Aorta (tissue), 5 donors: ENCODE measurements around the gene MEIOB. TPM values are rescaled to one million over a fixed set of nuclear protein-coding genes. Genes with fewer than 3 reads are reported as not detected.

Experiments
- ATAC-seq: fragments of 200-7000 bp; cut with Tn5 transposase; one replicate; pipeline ENCODE4 v1.9.1; 2022; ENCODE audit warnings: moderate library complexity; ENCODE audit not compliant: low FRiP score
- DNase-seq, 2 donors: peaks; one replicate each; pipeline ENCODE4 v3.0.0-alpha.2; 2020
- H3K27ac ChIP-seq, 2 donors: one replicate each; pipeline ENCODE4 v1.5.1; 2013; ENCODE audit warnings: low read length in 2 of 2, mild to moderate bottlenecking in 2 of 2, moderate library complexity in 2 of 2, control low read depth in 1 of 2, inconsistent platforms in 1 of 2, low read depth in 1 of 2
- H3K27me3 ChIP-seq, 2 donors: one replicate each; pipeline ENCODE4 v1.6.1; 2013; ENCODE audit warnings: control low read depth in 1 of 2, low read length in 1 of 2, mild to moderate bottlenecking in 1 of 2, moderate library complexity in 1 of 2; ENCODE audit not compliant: insufficient read depth in 2 of 2, control insufficient read depth in 1 of 2
- H3K36me3 ChIP-seq, 2 donors: one replicate each; pipeline ENCODE4 v1.6.1; 2013; ENCODE audit warnings: control low read depth in 1 of 2, low read length in 1 of 2, mild to moderate bottlenecking in 1 of 2; ENCODE audit not compliant: insufficient read depth in 2 of 2, control insufficient read depth in 1 of 2
- H3K4me1 ChIP-seq, 2 donors: one replicate each; pipeline ENCODE4 v1.6.1; 2013; ENCODE audit warnings: low read length in 2 of 2, control low read depth in 1 of 2, mild to moderate bottlenecking in 1 of 2, moderate library complexity in 1 of 2; ENCODE audit not compliant: insufficient read depth in 2 of 2, control insufficient read depth in 1 of 2
- H3K4me3 ChIP-seq, 2 donors: one replicate each; pipeline ENCODE4 v1.5.1; 2013; ENCODE audit warnings: low read length in 2 of 2, control low read depth in 1 of 2, mild to moderate bottlenecking in 1 of 2
- H3K9me3 ChIP-seq: one replicate; pipeline ENCODE4 v1.6.1; 2013; ENCODE audit warnings: mild to moderate bottlenecking, low read length; ENCODE audit not compliant: control insufficient read depth
- WGBS, 2 donors: extraction: QIAGEN DNeasy Blood & Tissue Kit; methylation state at CpG; one replicate each; pipeline ENCODE4 v1.1.7; 2013; 5-methylcytosine and 5-hydroxymethylcytosine counted together
- intact Hi-C, 2 donors: fragments of 100-400 bp; cut with DNase I; formaldehyde crosslinking; loops; one replicate each; pipeline versions ENCODE4 v1.14.2 to v1.15.0; 2022
- polyA plus RNA-seq, 2 donors: library from polyadenylated mRNA; stranded (reverse); fragments of 200-250 nt; gene quantifications; one replicate each; pipeline ENCODE4 v1.2.3, GENCODE V29; 2013
- total RNA-seq, 2 donors: library from RNA; stranded (reverse); fragmentation: NEBNext Ultra II Directional; extraction: Animal tissue kit (Norgen Biotek cat#: 25700); gene quantifications; one replicate each; pipeline ENCODE4 v1.2.1, GENCODE V29; 2021
- donor health status: healthy with polysubstance abuse.
- donor health status: Bipolar disorder and iron deficiency.
- donor health status: DM: no; HTN: no; CAD: no.
- donor health status: DM: no; HTN: no; CAD: no.
- donor health status: DM: yes; HTN: yes; CAD: no.

The MEIOB gene
- total and polyA plus RNA-seq, 4 donors, result not detected

DNA sequence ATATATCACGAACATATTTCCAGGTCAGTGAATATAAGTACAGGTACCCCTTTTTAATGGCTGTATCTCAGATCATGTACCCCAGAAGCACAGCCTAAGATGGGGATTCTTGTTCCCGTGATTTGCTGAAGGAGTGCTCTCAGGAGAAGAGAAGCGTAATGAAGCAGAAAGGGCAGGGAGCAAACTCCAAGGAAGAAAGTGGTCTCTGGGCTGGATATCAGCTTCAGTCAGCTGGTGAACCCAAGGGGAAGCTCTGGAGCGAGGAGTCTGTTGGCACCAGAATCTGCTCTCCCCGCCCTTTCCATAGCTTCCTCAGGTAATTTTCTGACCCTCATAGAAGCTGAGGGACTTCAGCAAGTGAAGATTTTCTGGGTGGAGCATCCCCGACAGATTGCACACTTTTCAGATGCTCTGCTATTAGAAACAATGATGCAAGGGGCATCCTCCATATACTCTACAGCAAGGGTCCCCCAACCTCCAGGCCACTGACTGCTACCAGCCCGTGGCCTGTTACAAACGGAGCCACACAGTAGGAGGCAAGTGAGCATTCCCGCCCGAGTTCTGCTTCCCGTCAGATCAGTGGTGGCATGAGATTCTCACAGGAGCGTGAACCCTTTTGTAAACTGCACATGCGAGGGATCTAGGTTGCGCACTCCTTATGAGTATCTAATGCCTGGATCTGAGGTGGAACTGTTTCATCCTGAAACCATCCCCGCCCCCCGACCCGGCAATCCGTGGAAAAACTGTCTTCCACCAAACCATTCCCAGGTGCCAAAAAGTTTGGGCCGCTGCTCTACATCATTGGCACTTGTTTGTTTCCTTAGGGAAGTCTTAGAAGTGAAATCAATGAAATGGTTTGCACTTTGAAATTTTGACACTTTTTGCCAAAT lies 40.5 kb downstream of the MEIOB start:
- Histone ChIP-seq H3K4me3 (no peak overlapping the region), H3K9me3 (no peaks in the 10 kb centered on the region), H3K36me3 (no peaks in the 10 kb centered on the region), H3K27me3 (no peaks in the 10 kb centered on the region), H3K27ac (no peak overlapping the region), H3K4me1 (no peaks in the 10 kb centered on the region)
- WGBS, 2 donors, result 80 to 86% methylated on average over 19 of the region's 19 CpGs
- intact Hi-C loops, result no loop called here
- ATAC-seq (no peak), DNase-seq (peak in 1 of 2 donors; percentile 61)

DNA sequence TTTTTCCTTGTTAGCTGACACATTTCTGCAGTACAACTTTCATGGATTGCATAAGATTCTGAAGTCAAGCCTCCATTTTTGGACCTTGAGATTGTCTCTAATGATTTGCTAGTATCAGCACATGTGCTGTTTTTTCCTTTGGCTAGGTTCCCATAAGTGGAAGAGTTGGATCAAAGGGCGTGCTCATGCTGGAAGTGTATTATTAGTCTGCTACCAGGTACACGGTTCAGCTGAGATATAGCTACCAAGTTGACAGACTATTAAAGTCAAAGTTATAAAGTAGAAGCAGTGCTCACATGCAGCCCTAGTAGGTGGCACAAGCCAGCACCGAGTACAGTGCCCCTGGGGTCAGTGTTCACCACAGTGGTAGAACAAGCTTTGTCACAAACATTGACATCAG lies 41.8 kb downstream of the MEIOB start:
- Histone ChIP-seq H3K36me3 (no peaks in the 10 kb centered on the region), H3K9me3 (no peaks in the 10 kb centered on the region), H3K4me3 (no peak overlapping the region), H3K4me1 (no peaks in the 10 kb centered on the region), H3K27me3 (no peaks in the 10 kb centered on the region), H3K27ac (no peak overlapping the region)
- intact Hi-C loops, result no loop called here
- 66 to 72% methylated on average over 3 of the region's 3 CpGs for WGBS, 2 donors
- ATAC-seq (no peak), DNase-seq (peak in 1 of 2 donors; percentile 43)

DNA sequence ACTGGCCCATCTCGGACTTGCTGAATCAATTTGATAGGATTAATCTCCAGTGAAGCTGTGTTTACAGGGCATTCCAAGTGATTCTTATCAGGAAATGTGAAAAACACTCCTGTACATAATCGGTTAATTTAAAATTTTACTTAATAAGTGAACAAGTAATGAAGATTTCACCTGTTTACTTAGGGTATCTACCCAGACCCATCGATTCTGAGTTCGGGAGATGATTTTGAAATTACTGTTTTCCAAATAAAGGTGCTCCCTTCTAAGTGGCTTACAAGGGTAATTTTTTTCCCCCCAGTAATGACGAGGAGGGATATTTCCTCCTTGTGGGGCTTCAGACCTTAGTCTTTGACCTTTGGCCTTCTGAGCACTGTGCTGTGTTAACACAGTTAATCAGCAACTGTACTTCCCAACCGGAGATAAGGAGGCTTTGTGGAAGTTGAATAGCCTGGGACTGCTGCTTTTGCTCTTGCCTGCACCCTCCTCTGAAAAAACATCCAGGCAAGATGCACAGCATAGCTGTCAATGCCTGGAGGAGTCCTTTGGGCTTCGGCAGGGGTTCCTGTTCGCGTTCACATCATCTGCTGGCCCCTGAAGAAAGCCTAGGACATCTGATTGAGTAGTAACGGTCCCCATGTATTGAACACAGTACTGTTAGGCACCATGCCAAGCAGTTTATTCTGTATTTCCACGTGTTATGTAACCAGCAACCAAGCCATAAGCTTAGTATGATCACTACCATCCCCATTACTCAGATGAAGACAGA lies 43.1 kb downstream of the MEIOB start:
- no peak overlapping the region for H3K4me3 ChIP-seq
- intact Hi-C loops, result loop anchor here in 1 of 2 donors (5.0 kb wide), 1 partner anchor 47 kb away; the partner anchor contains the start of genes NUBP2 and SPSB3

DNA sequence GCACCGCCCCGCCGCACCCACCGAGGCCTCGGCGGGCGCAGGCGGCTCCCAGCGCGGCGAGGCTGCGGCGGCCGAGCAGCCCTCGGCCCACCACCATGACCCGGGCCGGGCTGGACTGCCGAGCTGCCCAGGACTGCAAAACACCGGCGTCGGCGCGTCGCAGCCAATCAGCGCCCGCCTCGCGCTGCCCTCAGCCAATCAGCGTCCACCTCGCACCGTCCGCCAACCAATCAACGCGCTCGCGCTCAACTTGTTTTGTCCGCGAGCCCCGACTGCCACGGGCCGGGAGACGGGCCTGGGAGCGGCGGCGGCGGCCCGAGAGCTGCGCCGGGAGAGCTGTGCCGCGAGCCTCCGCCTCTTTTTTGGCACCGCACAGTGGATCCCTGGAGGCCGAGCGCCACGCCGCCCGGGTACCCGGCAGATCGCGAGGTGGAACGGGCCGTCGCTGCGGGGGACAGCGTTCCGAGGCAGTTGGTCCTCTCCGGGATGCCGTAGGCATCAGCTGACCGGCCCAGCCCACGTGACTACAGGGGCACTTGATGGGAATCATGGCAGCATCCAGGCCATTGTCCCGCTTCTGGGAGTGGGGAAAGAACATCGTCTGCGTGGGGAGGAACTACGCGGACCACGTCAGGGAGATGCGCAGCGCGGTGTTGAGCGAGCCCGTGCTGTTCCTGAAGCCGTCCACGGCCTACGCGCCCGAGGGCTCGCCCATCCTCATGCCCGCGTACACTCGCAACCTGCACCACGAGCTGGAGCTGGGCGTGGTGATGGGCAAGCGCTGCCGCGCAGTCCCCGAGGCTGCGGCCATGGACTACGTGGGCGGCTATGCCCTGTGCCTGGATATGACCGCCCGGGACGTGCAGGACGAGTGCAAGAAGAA lies 45.0 kb downstream of the MEIOB start, which contains the start of the genes FAHD1 and HAGH:
TSS of gene FAHD1 (plus strand) at position 516 of the 883 bp plus-strand sequence. CDS start at position 549, 33 bp downstream.
TSS of gene HAGH (minus strand) at position 135 of the 883 bp plus-strand sequence. CDS start at position 97, 38 bp downstream.
- H3K4me1 ChIP-seq, result no peaks in the 10 kb centered on the region
- WGBS, 2 donors, result 0% methylated on average over 84 to 104 of the region's 104 CpGs
- intact Hi-C loops, result loop anchor here in 1 of 2 donors (5.0 kb wide), 1 partner anchor 45 kb away; the partner anchor contains the start of genes NUBP2 and SPSB3
- H3K27me3 ChIP-seq, result no peaks in the 10 kb centered on the region
- peak within 1 kb of the TSS; percentile 77 to 83 for H3K4me3 ChIP-seq
- H3K36me3 ChIP-seq, result no peaks in the 10 kb centered on the region
- ATAC-seq (peak; percentile 97), DNase-seq (peak; percentile 95 to 98)
- H3K9me3 ChIP-seq, result no peaks in the 10 kb centered on the region
- peak within 1 kb of the TSS in 1 of 2 donors; percentile 44 for H3K27ac ChIP-seq

More for the DNA sequence above, 43.1 kb downstream of the MEIOB start:
- H3K4me1 ChIP-seq, result no peaks in the 10 kb centered on the region
- no peak overlapping the region for H3K27ac ChIP-seq
- WGBS, 2 donors, result 79 to 84% methylated on average over 11 of the region's 11 CpGs
- no peaks in the 10 kb centered on the region for H3K27me3 ChIP-seq
- DNase-seq (peak in 1 of 2 donors; percentile 43), ATAC-seq (no peak)
- H3K36me3 ChIP-seq, result no peaks in the 10 kb centered on the region
- no peaks in the 10 kb centered on the region for H3K9me3 ChIP-seq

DNA sequence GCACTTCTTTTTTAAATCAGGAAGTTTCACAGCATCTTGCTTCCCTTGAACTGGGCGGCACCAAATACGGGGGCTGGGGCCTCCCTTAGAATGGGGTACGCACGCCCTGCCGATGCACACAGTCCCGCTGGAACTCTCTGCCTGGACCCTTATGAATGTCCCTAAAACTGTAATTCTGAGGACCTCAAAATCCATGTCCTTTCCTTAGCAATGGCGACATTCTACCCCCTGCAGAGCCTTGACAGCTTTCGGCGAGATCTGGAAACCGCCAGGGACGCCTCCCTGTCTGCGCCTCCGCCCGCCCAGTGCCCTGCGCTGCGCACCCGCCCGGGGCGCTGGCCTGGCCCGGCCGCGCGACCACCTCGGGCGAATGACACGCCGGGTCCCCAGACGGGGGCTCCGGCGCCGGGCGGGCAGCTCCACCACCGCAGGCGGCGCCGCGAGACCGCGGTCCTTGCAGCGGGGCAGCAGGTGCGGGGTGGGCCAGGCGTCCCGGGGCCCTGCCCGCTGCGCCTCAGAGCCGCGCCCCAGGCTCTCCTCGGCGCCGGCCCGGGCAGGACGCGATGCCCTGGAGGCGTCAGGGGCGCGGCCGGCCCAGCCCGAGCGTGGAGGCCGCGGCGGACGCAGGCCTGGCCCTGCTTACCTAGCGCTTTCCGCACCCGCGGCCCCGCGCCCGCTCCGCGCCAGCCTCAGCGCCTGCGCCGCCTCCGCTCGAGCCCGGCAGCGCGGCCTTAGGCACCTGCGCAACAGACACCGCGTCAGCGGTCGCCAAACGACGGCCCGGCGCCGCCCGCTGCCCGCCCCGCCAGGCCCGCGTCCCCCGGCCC lies 45.9 kb downstream of the MEIOB start:
- ATAC-seq, result peak; percentile 1
- H3K4me3 ChIP-seq, result peak overlapping the region; percentile 77 to 83
- H3K27me3 ChIP-seq, result no peaks in the 10 kb centered on the region
- peak overlapping the region in 1 of 2 donors; percentile 44 for H3K27ac ChIP-seq
- peak in 1 of 2 donors; percentile 71 for DNase-seq
- H3K9me3 ChIP-seq, result no peaks in the 10 kb centered on the region
- H3K36me3 ChIP-seq, result no peaks in the 10 kb centered on the region
- WGBS, 2 donors, result 2% methylated on average over 49 to 96 of the region's 96 CpGs
- intact Hi-C loops, result loop anchor here in 1 of 2 donors (5.0 kb wide), 1 partner anchor 44 kb away; the partner anchor contains the start of genes NUBP2 and SPSB3
- H3K4me1 ChIP-seq, result no peaks in the 10 kb centered on the region

DNA sequence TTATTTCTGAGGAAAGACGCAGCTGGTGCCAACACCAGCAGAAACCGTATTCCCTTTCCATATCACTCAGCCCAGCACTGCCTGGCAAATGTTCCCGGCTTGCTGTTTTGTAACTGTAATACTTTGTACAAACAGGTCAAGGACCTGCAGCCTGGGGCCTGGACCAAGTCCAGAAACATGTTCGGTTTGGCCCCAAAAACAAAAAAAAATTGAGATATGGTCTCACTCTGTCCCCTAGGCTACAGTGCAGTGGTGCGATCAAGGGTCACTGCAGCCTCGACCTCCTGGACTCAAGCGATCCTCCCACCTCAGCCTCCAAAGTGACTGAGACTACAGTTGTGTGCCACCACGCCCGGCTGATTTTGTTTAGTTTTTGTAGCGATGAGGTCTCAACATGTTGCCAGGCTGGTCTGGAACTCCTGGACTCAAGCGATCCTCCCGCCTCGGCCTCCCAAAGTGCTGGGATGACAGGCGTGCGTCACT lies 46.5 kb downstream of the MEIOB start:
- ATAC-seq (no peak), DNase-seq (peak in 1 of 2 donors; percentile 58)
- 69 to 71% methylated on average over 15 of the region's 15 CpGs for WGBS, 2 donors
- Histone ChIP-seq H3K4me3 (no peak overlapping the region), H3K4me1 (no peaks in the 10 kb centered on the region), H3K9me3 (no peaks in the 10 kb centered on the region), H3K27ac (no peak overlapping the region), H3K27me3 (no peaks in the 10 kb centered on the region), H3K36me3 (no peaks in the 10 kb centered on the region)
- intact Hi-C loops, result loop anchor here in 1 of 2 donors (5.0 kb wide), 1 partner anchor 43 kb away; the partner anchor contains the start of genes NUBP2 and SPSB3

- H3K4me1 ChIP-seq, result no peaks in the 10 kb centered on the region
- intact Hi-C loops, result no loop called here
- H3K36me3 ChIP-seq, result no peaks in the 10 kb centered on the region
- no peak for DNase-seq
- H3K9me3 ChIP-seq, result no peaks in the 10 kb centered on the region
- ATAC-seq, result no peak
- no peaks in the 10 kb centered on the region for H3K27me3 ChIP-seq
- no peak overlapping the region for H3K4me3 ChIP-seq
- 64 to 67% methylated on average over 9 of the region's 9 CpGs for WGBS, 2 donors
- no peak overlapping the region for H3K27ac ChIP-seq
Observed at GRCh38 chr16:1823821-1824220, 48.1 kb downstream of the MEIOB start.
